Stimulated activated naive B cell treated with anti-CD40 and anti-IgM and Interleukin-4, amounts not matched to agents 10 μg/mL and 1 μg/mL and 100 μg/mL, for 72 hours (primary cell): ENCODE measurements around the gene DOCK3.
"Not testable (repeated sequence)": the region's sequence is repeated elsewhere in the genome, so short reads cannot be mapped to it uniquely, and the experiment has no call there.

Source experiments
- ATAC-seq, 2 donors: fragments of 150-1000 bp; cut with Tn5 transposase; replicated peaks; 2 replicates each; pipeline ENCODE4 v1.10.0; 2021; ENCODE audit warnings: moderate library complexity in 1 of 2
- DNase-seq: peaks from one replicate; pipeline ENCODE4 v3.0.0; 2021
- H3K27ac Mint-ChIP-seq: one replicate; pipeline ENCODE4 v1.8.0; 2022; ENCODE audit warnings: mild to moderate bottlenecking, mixed read lengths
- H3K27me3 Mint-ChIP-seq, 2 donors: one replicate each; pipeline ENCODE4 v1.8.0; 2022; ENCODE audit warnings: mixed read lengths in 2 of 2
- H3K36me3 Mint-ChIP-seq, 2 donors: one replicate each; pipeline ENCODE4 v1.8.0; 2022; ENCODE audit warnings: mixed read lengths in 2 of 2, mild to moderate bottlenecking in 1 of 2
- H3K4me1 Mint-ChIP-seq, 2 donors: one replicate each; pipeline ENCODE4 v1.8.0; 2022; ENCODE audit warnings: mixed read lengths in 2 of 2, mild to moderate bottlenecking in 1 of 2
- H3K4me3 Mint-ChIP-seq, 2 donors: one replicate each; pipeline ENCODE4 v1.8.0; 2022; ENCODE audit warnings: mild to moderate bottlenecking in 2 of 2, mixed read lengths in 2 of 2, moderate library complexity in 1 of 2
- H3K9me3 Mint-ChIP-seq, 2 donors: one replicate each; pipeline ENCODE4 v1.8.0; 2022; ENCODE audit warnings: mixed read lengths in 2 of 2, mild to moderate bottlenecking in 1 of 2

The DOCK3 gene

DNA sequence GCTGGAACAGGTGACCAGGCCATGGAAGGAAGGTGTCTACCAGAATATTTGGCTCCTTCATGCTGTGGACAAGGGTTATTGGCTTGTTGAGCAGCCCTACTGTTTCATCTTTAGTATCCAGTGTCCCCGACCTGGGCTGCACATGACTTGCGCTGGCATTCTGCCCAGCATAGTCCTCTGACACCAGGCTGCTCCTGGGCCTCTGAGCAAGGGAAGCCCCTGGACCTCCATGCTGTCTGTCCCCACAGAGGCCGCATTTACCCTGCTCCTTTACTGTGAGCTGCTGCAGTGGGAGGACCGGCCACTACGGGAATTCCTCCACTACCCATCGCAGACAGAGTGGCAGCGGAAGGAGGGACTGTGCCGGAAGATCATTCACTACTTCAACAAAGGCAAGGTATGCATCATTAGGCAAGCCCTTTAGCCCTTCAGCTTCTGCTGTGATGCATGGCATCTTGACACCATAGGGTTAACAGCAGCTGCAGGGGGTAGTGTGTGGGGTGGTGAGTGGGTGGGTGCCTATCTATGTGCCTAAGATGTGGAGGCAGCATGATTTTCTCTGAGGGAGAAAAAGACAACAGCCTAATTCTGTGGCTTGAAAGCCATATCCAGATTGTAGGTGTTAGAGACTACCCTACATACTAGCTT is 666.4 kb downstream of the DOCK3 start:
- Mint-ChIP-seq H3K4me1 (no peaks in the 10 kb centered on the region), H3K27me3 (peaks cover 0 to 6% of the 10 kb centered on the region in 2 donors), H3K4me3 (no peak overlapping the region), H3K36me3 (no peaks in the 10 kb centered on the region), H3K27ac (no peak overlapping the region), H3K9me3 (no peaks in the 10 kb centered on the region)
- no peak for DNase-seq
- ATAC-seq = no peak

GRCh38 chr3:51343918-51344687 is 669.4 kb downstream of the DOCK3 start:
- no peak overlapping the region for H3K27ac Mint-ChIP-seq
- H3K36me3 Mint-ChIP-seq = no peaks in the 10 kb centered on the region
- H3K9me3 Mint-ChIP-seq = no peaks in the 10 kb centered on the region
- H3K4me3 Mint-ChIP-seq = no peak overlapping the region
- H3K27me3 Mint-ChIP-seq = peaks cover 0 to 6% of the 10 kb centered on the region in 2 donors
- no peak for DNase-seq
- ATAC-seq = no peak
- no peaks in the 10 kb centered on the region for H3K4me1 Mint-ChIP-seq

GRCh38 chr3:51350751-51351150 is 676.0 kb downstream of the DOCK3 start:
- ATAC-seq (no peak), DNase-seq (no peak)
- Mint-ChIP-seq H3K27me3 (peaks cover 8 to 14% of the 10 kb centered on the region in 2 donors), H3K9me3 (no peaks in the 10 kb centered on the region), H3K4me1 (peaks cover 2 to 7% of the 10 kb centered on the region in 2 donors), H3K4me3 (no peak overlapping the region), H3K36me3 (no peaks in the 10 kb centered on the region), H3K27ac (no peak overlapping the region)

GRCh38 chr3:51353131-51353530 is 678.4 kb downstream of the DOCK3 start:
- Mint-ChIP-seq H3K27me3 (peaks cover 8 to 14% of the 10 kb centered on the region in 2 donors), H3K4me1 (peaks cover 2 to 7% of the 10 kb centered on the region in 2 donors), H3K4me3 (no peak overlapping the region), H3K27ac (no peak overlapping the region), H3K9me3 (no peaks in the 10 kb centered on the region), H3K36me3 (no peaks in the 10 kb centered on the region)
- DNase-seq (no peak), ATAC-seq (no peak)

- Mint-ChIP-seq H3K4me3 (no peak overlapping the region), H3K4me1 (peaks cover 2 to 7% of the 10 kb centered on the region in 2 donors), H3K27me3 (peaks cover 8 to 14% of the 10 kb centered on the region in 2 donors), H3K36me3 (no peaks in the 10 kb centered on the region), H3K9me3 (no peaks in the 10 kb centered on the region), H3K27ac (no peak overlapping the region)
- DNase-seq = no peak
- peak; percentile 55 to 65 for ATAC-seq
Observed at GRCh38 chr3:51353691-51354090, 679.0 kb downstream of the DOCK3 start.

- no peak for ATAC-seq
Observed at GRCh38 chr3:51354172-51354571, 679.4 kb downstream of the DOCK3 start.

GRCh38 chr3:51354731-51355615 is 680.2 kb downstream of the DOCK3 start:
- Mint-ChIP-seq H3K9me3 (no peaks in the 10 kb centered on the region), H3K27me3 (peaks cover 7 to 8% of the 10 kb centered on the region in 2 donors), H3K27ac (no peak overlapping the region), H3K4me1 (peaks cover 2 to 7% of the 10 kb centered on the region in 2 donors), H3K4me3 (no peak overlapping the region), H3K36me3 (no peaks in the 10 kb centered on the region)
- DNase-seq (no peak), ATAC-seq (no peak)

More at GRCh38 chr3:51354172-51354571, 679.4 kb downstream of the DOCK3 start:
- Mint-ChIP-seq H3K4me1 (peaks cover 2 to 7% of the 10 kb centered on the region in 2 donors), H3K9me3 (no peaks in the 10 kb centered on the region), H3K4me3 (no peak overlapping the region), H3K36me3 (no peaks in the 10 kb centered on the region), H3K27me3 (peaks cover 8 to 14% of the 10 kb centered on the region in 2 donors), H3K27ac (no peak overlapping the region)
- no peak for DNase-seq

DNA sequence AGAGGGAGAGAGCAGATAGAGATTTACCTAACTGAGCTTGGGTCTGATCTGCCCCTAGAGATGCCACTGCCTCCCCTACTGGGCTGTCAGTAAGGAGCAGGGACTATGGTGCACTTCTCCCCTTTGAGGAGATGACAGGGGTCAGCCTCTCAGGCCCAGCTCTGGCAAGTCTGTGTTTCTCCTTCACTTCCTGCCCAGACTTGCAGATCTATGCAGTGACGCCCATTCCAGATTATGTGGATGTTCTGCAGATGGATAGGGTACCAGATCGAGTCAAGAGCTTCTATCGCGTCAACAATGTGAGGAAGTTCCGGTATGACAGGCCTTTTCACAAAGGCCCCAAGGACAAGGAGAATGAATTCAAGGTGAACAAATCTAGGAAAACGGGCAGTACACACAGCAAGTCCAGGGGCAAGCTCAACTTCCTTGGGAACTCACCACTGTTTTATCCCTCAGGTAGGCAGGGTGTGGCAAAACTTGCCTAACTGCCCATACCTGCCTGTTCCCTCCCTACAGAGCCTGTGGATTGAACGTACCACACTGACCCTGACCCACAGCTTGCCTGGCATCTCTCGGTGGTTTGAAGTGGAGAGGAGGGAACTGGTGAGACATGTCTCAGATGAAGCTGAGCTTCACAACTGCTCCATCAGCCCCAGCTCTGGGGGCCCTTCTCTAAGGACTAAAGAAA is 681.3 kb downstream of the DOCK3 start:
- H3K9me3 Mint-ChIP-seq = no peaks in the 10 kb centered on the region
- peaks cover 2 to 7% of the 10 kb centered on the region in 2 donors for H3K4me1 Mint-ChIP-seq
- H3K36me3 Mint-ChIP-seq = no peaks in the 10 kb centered on the region
- DNase-seq = no peak
- H3K4me3 Mint-ChIP-seq = no peak overlapping the region
- ATAC-seq = no peak
- peaks cover 0 to 4% of the 10 kb centered on the region in 2 donors for H3K27me3 Mint-ChIP-seq
- H3K27ac Mint-ChIP-seq = no peak overlapping the region

GRCh38 chr3:51357856-51358255 is 683.1 kb downstream of the DOCK3 start:
- Mint-ChIP-seq H3K27ac (no peak overlapping the region), H3K27me3 (peaks cover 4 to 5% of the 10 kb centered on the region in 2 donors), H3K4me3 (no peak overlapping the region), H3K9me3 (no peaks in the 10 kb centered on the region), H3K36me3 (no peaks in the 10 kb centered on the region), H3K4me1 (peaks cover 2 to 7% of the 10 kb centered on the region in 2 donors)
- ATAC-seq (no peak), DNase-seq (no peak)

DNA sequence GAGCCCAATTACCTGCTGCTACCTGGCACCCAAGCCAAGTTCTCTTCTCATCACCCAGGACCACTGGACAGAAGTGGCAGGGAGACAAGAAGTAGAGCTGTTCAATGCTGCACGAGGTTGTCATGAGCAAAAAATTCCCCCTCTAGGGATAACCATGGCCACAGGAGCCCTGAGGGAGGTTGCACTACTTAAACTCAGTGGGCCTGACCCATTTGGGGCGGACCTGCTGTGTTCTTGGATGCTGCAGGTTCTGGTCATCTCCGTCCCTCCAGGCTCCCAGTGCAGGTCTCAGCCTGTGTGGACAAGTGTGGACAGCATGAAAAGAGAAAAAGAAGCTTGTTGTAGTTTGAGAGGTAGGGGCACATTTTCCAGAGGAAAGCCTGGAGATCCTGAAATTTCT is 684.3 kb downstream of the DOCK3 start:
- H3K27ac Mint-ChIP-seq = no peak overlapping the region

GRCh38 chr3:51360806-51361205 is 686.1 kb downstream of the DOCK3 start:
- H3K27ac Mint-ChIP-seq = no peak overlapping the region
- H3K4me1 Mint-ChIP-seq = no peaks in the 10 kb centered on the region
- H3K27me3 Mint-ChIP-seq = peaks cover 4 to 12% of the 10 kb centered on the region in 2 donors
- H3K4me3 Mint-ChIP-seq = no peak overlapping the region
- no peak for DNase-seq
- H3K36me3 Mint-ChIP-seq = no peaks in the 10 kb centered on the region
- ATAC-seq = no peak
- H3K9me3 Mint-ChIP-seq = no peaks in the 10 kb centered on the region

More for the DNA sequence above, 684.3 kb downstream of the DOCK3 start:
- Mint-ChIP-seq H3K9me3 (no peaks in the 10 kb centered on the region), H3K4me3 (no peak overlapping the region), H3K4me1 (no peaks in the 10 kb centered on the region), H3K36me3 (no peaks in the 10 kb centered on the region), H3K27me3 (peaks cover 4 to 5% of the 10 kb centered on the region in 2 donors)
- ATAC-seq (no peak), DNase-seq (no peak)

- Mint-ChIP-seq H3K9me3 (no peaks in the 10 kb centered on the region), H3K4me3 (no peak overlapping the region), H3K27me3 (peaks cover 7 to 19% of the 10 kb centered on the region in 2 donors), H3K4me1 (no peaks in the 10 kb centered on the region), H3K27ac (no peak overlapping the region), H3K36me3 (no peaks in the 10 kb centered on the region)
- no peak for DNase-seq
- no peak for ATAC-seq
Observed at GRCh38 chr3:51361746-51362145, 687.0 kb downstream of the DOCK3 start.

- H3K9me3 Mint-ChIP-seq = no peaks in the 10 kb centered on the region
- no peak for DNase-seq
- no peaks in the 10 kb centered on the region for H3K36me3 Mint-ChIP-seq
- peaks cover 14 to 27% of the 10 kb centered on the region in 2 donors for H3K27me3 Mint-ChIP-seq
- H3K4me3 Mint-ChIP-seq = no peak overlapping the region
- no peak for ATAC-seq
- H3K27ac Mint-ChIP-seq = no peak overlapping the region
- no peaks in the 10 kb centered on the region for H3K4me1 Mint-ChIP-seq
Observed at GRCh38 chr3:51362476-51362875, 687.7 kb downstream of the DOCK3 start.

DNA sequence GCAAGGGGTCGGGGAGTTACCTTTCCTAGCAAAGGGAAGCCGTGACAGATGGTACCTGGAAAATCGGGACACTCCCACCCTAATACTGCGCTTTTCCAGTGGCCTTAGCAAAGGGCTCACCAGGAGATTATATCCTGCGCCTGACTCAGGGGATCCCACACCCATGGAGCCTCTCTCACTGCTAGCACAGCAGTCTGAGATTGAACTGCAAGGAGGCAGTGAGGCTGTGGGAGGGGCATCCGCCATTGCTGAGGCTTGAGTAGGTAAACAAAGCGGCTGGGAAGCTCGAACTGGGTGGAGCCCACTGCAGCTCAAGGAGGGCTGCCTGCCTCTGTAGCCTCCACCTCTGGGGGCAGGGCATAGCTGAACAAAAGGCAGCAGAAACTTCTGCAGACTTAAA is 693.5 kb downstream of the DOCK3 start:
- not testable (repeated sequence) for H3K27ac Mint-ChIP-seq, DNase-seq, H3K4me1 Mint-ChIP-seq, H3K4me3 Mint-ChIP-seq, H3K36me3 Mint-ChIP-seq, ATAC-seq, H3K9me3 Mint-ChIP-seq
- peaks cover 19 to 30% of the 10 kb centered on the region in 2 donors for H3K27me3 Mint-ChIP-seq
